T-helper 2 cell treated with Interferon-gamma antibody and Interleukin-4, amounts not matched to agents 5 μg/mL and 100 μg/mL, for 36 hours (primary cell): Measurements from ENCODE around the gene WNK2.
"Not testable (repeated sequence)": the region's sequence is repeated elsewhere in the genome, so short reads cannot be mapped to it uniquely, and the experiment has no call there.

Experiments used
- DNase-seq: peaks from one replicate; pipeline ENCODE4 v3.0.0; 2021; ENCODE audit warnings: low spot score
- H3K27ac Mint-ChIP-seq: one replicate; pipeline ENCODE4 v1.8.0; 2021; ENCODE audit warnings: mild to moderate bottlenecking, mixed read lengths
- H3K27me3 Mint-ChIP-seq: one replicate; pipeline ENCODE4 v1.8.0; 2021; ENCODE audit warnings: low read depth, mixed read lengths
- H3K36me3 Mint-ChIP-seq: one replicate; pipeline ENCODE4 v1.8.0; 2021; ENCODE audit warnings: low read depth, mixed read lengths
- H3K4me1 Mint-ChIP-seq: one replicate; pipeline ENCODE4 v1.8.0; 2021; ENCODE audit warnings: low read depth, mixed read lengths
- H3K4me3 Mint-ChIP-seq: one replicate; pipeline ENCODE4 v1.8.0; 2022; ENCODE audit warnings: mild to moderate bottlenecking, moderate library complexity, mixed read lengths
- H3K9me3 Mint-ChIP-seq: one replicate; pipeline ENCODE4 v1.8.0; 2021; ENCODE audit warnings: mixed read lengths

The WNK2 gene

GRCh38 chr9:93246111-93246510 is 62.2 kb downstream of the WNK2 start:
- Mint-ChIP-seq H3K36me3 (no peaks in the 10 kb centered on the region), H3K9me3 (no peaks in the 10 kb centered on the region), H3K27me3 (no peaks in the 10 kb centered on the region), H3K4me3 (no peak overlapping the region), H3K27ac (no peak overlapping the region), H3K4me1 (no peaks in the 10 kb centered on the region)
- DNase-seq = no peak

GRCh38 chr9:93246526-93246925 is 62.6 kb downstream of the WNK2 start:
- no peaks in the 10 kb centered on the region for H3K36me3 Mint-ChIP-seq
- H3K4me1 Mint-ChIP-seq = no peaks in the 10 kb centered on the region
- no peak overlapping the region for H3K4me3 Mint-ChIP-seq

GRCh38 chr9:93247099-93247865 is 63.3 kb downstream of the WNK2 start:
- no peak for DNase-seq
- no peaks in the 10 kb centered on the region for H3K4me1 Mint-ChIP-seq
- no peaks in the 10 kb centered on the region for H3K27me3 Mint-ChIP-seq
- H3K36me3 Mint-ChIP-seq = no peaks in the 10 kb centered on the region
- no peaks in the 10 kb centered on the region for H3K9me3 Mint-ChIP-seq
- no peak overlapping the region for H3K27ac Mint-ChIP-seq
- H3K4me3 Mint-ChIP-seq = no peak overlapping the region

More at GRCh38 chr9:93246526-93246925, 62.6 kb downstream of the WNK2 start:
- no peaks in the 10 kb centered on the region for H3K27me3 Mint-ChIP-seq
- no peak overlapping the region for H3K27ac Mint-ChIP-seq
- no peaks in the 10 kb centered on the region for H3K9me3 Mint-ChIP-seq
- no peak for DNase-seq

GRCh38 chr9:93247892-93248291 is 64.0 kb downstream of the WNK2 start:
- Mint-ChIP-seq H3K9me3 (no peaks in the 10 kb centered on the region), H3K4me1 (no peaks in the 10 kb centered on the region), H3K4me3 (no peak overlapping the region), H3K27me3 (no peaks in the 10 kb centered on the region), H3K27ac (no peak overlapping the region), H3K36me3 (no peaks in the 10 kb centered on the region)
- DNase-seq = no peak

GRCh38 chr9:93248386-93249040 is 64.6 kb downstream of the WNK2 start:
- Mint-ChIP-seq H3K27ac (no peak overlapping the region), H3K4me1 (no peaks in the 10 kb centered on the region), H3K36me3 (no peaks in the 10 kb centered on the region), H3K27me3 (no peaks in the 10 kb centered on the region), H3K9me3 (no peaks in the 10 kb centered on the region), H3K4me3 (no peak overlapping the region)
- no peak for DNase-seq

GRCh38 chr9:93250185-93250584 is 66.2 kb downstream of the WNK2 start:
- no peaks in the 10 kb centered on the region for H3K4me1 Mint-ChIP-seq

GRCh38 chr9:93251309-93251708 is 67.4 kb downstream of the WNK2 start:
- H3K36me3 Mint-ChIP-seq, DNase-seq, H3K27ac Mint-ChIP-seq, H3K27me3 Mint-ChIP-seq, H3K4me3 Mint-ChIP-seq, H3K4me1 Mint-ChIP-seq, H3K9me3 Mint-ChIP-seq: not testable (repeated sequence)

More at GRCh38 chr9:93250185-93250584, 66.2 kb downstream of the WNK2 start:
- Mint-ChIP-seq H3K27ac (no peak overlapping the region), H3K36me3 (no peaks in the 10 kb centered on the region), H3K4me3 (no peak overlapping the region), H3K27me3 (no peaks in the 10 kb centered on the region), H3K9me3 (no peaks in the 10 kb centered on the region)
- DNase-seq = no peak

- H3K36me3 Mint-ChIP-seq = no peaks in the 10 kb centered on the region
- H3K27me3 Mint-ChIP-seq = no peaks in the 10 kb centered on the region
- no peaks in the 10 kb centered on the region for H3K4me1 Mint-ChIP-seq
- DNase-seq = no peak
- H3K4me3 Mint-ChIP-seq = no peak overlapping the region
- H3K27ac Mint-ChIP-seq = no peak overlapping the region
- H3K9me3 Mint-ChIP-seq = no peaks in the 10 kb centered on the region
Measured at GRCh38 chr9:93252116-93252780, 68.3 kb downstream of the WNK2 start.

GRCh38 chr9:93252781-93253530 is 69.0 kb downstream of the WNK2 start:
- H3K4me1 Mint-ChIP-seq = no peaks in the 10 kb centered on the region
- DNase-seq = no peak
- H3K27ac Mint-ChIP-seq = no peak overlapping the region
- H3K9me3 Mint-ChIP-seq = no peaks in the 10 kb centered on the region
- H3K4me3 Mint-ChIP-seq = no peak overlapping the region
- H3K27me3 Mint-ChIP-seq = no peaks in the 10 kb centered on the region
- H3K36me3 Mint-ChIP-seq = no peaks in the 10 kb centered on the region

GRCh38 chr9:93253633-93254032 is 69.7 kb downstream of the WNK2 start:
- Mint-ChIP-seq H3K27ac (no peak overlapping the region), H3K36me3 (no peaks in the 10 kb centered on the region), H3K9me3 (no peaks in the 10 kb centered on the region), H3K27me3 (no peaks in the 10 kb centered on the region), H3K4me1 (no peaks in the 10 kb centered on the region), H3K4me3 (no peak overlapping the region)
- no peak for DNase-seq

- H3K9me3 Mint-ChIP-seq = no peaks in the 10 kb centered on the region
Measured at GRCh38 chr9:93254061-93254481, 70.1 kb downstream of the WNK2 start.

GRCh38 chr9:93254806-93255493 is 71.0 kb downstream of the WNK2 start:
- no peak overlapping the region for H3K27ac Mint-ChIP-seq
- H3K36me3 Mint-ChIP-seq = no peaks in the 10 kb centered on the region
- H3K9me3 Mint-ChIP-seq = no peaks in the 10 kb centered on the region
- no peaks in the 10 kb centered on the region for H3K4me1 Mint-ChIP-seq
- H3K27me3 Mint-ChIP-seq = no peaks in the 10 kb centered on the region
- H3K4me3 Mint-ChIP-seq = no peak overlapping the region
- no peak for DNase-seq

More at GRCh38 chr9:93254061-93254481, 70.1 kb downstream of the WNK2 start:
- H3K36me3 Mint-ChIP-seq = no peaks in the 10 kb centered on the region
- no peak for DNase-seq
- H3K27me3 Mint-ChIP-seq = no peaks in the 10 kb centered on the region
- H3K4me1 Mint-ChIP-seq = no peaks in the 10 kb centered on the region
- H3K4me3 Mint-ChIP-seq = no peak overlapping the region
- H3K27ac Mint-ChIP-seq = no peak overlapping the region

- Mint-ChIP-seq H3K9me3 (no peaks in the 10 kb centered on the region), H3K27ac (no peak overlapping the region), H3K36me3 (no peaks in the 10 kb centered on the region), H3K4me3 (no peak overlapping the region), H3K27me3 (no peaks in the 10 kb centered on the region), H3K4me1 (no peaks in the 10 kb centered on the region)
- no peak for DNase-seq
Measured at GRCh38 chr9:93255494-93255867, 71.5 kb downstream of the WNK2 start.
